ENCODE results near the gene S100A4.

DNA sequence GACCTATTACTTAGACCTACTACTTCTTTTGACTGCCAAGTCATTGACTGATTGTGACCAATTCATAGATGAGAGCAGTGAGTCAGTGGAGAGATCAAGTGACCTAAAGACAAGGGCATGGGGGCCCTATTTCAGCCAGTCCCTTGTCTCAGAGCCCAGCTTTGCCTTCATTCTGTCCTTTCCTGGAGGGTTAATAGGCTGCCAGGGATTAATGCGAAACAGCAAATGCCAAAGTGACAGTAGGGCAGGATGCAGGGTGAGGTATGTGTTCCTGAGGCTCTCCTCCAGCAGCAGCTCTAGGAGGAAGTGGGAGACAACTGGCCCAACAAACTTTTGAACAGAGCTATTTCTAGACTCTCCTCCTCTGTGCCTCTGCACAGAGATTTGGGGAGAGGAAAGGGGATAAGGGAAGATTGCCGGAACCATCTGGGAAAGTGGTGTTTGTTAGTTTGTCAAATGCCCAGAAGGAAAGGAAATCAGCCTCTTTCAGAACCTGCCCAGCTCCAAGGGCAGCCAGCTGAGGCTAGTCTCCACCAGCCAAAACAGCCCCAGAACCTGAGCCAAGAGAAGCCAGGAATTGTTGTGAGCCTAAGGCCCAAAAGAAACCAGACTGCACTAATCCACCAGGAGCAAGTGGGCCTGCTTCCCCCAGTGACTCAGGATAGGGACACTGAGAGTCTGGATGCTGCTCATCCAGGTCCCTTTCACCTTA, 8.4 kb upstream of the S100A4 start:
- TF ChIP-seq, protein P1, sequence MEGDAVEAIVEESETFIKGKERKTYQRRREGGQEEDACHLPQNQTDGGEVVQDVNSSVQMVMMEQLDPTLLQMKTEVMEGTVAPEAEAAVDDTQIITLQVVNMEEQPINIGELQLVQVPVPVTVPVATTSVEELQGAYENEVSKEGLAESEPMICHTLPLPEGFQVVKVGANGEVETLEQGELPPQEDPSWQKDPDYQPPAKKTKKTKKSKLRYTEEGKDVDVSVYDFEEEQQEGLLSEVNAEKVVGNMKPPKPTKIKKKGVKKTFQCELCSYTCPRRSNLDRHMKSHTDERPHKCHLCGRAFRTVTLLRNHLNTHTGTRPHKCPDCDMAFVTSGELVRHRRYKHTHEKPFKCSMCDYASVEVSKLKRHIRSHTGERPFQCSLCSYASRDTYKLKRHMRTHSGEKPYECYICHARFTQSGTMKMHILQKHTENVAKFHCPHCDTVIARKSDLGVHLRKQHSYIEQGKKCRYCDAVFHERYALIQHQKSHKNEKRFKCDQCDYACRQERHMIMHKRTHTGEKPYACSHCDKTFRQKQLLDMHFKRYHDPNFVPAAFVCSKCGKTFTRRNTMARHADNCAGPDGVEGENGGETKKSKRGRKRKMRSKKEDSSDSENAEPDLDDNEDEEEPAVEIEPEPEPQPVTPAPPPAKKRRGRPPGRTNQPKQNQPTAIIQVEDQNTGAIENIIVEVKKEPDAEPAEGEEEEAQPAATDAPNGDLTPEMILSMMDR (conservative IDR thresholded peaks at IDR 0.05), result no peak
- TF ChIP-seq ZFX (IDR thresholded peaks at IDR 0.05), result no peak

All from C4-2B (cell line).